Ectodermal cell (in vitro differentiated cells): Measurements from ENCODE around the gene NR3C2.

Source experiments
- H3K27ac ChIP-seq: 2 replicates; pipeline ENCODE4 v1.7.0; 2013; ENCODE audit warnings: mild to moderate bottlenecking, low read depth, low read length; ENCODE audit not compliant: insufficient read depth, poor library complexity, severe bottlenecking
- H3K27me3 ChIP-seq: 2 replicates; pipeline ENCODE4 v1.7.0; 2013; ENCODE audit warnings: mild to moderate bottlenecking, low read length; ENCODE audit not compliant: insufficient read depth, control insufficient read depth, poor library complexity, severe bottlenecking
- H3K36me3 ChIP-seq: one replicate; pipeline ENCODE4 v1.7.0; 2013; ENCODE audit warnings: low read length; ENCODE audit not compliant: control insufficient read depth, insufficient read depth
- H3K4me1 ChIP-seq: one replicate; pipeline ENCODE4 v1.7.0; 2013; ENCODE audit warnings: low read length; ENCODE audit not compliant: control insufficient read depth, insufficient read depth
- H3K4me3 ChIP-seq: 2 replicates; pipeline ENCODE4 v1.7.0; 2013; ENCODE audit warnings: low read depth, low read length, control low read depth; ENCODE audit not compliant: insufficient read depth
- H3K9me3 ChIP-seq: 2 replicates; pipeline ENCODE4 v1.7.0; 2013; ENCODE audit warnings: mild to moderate bottlenecking, low read length, moderate library complexity; ENCODE audit not compliant: control insufficient read depth
- whole genome bisulfite sequencing, 2 experiments: methylation state at CpG; one replicate each; pipeline ENCODE4 v1.1.7; 2013; ENCODE audit warnings: missing lambda C conversion rate in 2 of 2; 5-methylcytosine and 5-hydroxymethylcytosine counted together

NR3C2 gene

GRCh38 chr4:148068065-148068911, 373.9 kb downstream of the NR3C2 start:
- no peaks in the 10 kb centered on the region for H3K9me3 ChIP-seq
- no peak overlapping the region for H3K27ac ChIP-seq
- WGBS, 2 experiments = 86 to 89% methylated on average over 13 of the region's 13 CpGs
- no peaks in the 10 kb centered on the region for H3K27me3 ChIP-seq
- H3K4me1 ChIP-seq = no peaks in the 10 kb centered on the region
- no peak overlapping the region for H3K4me3 ChIP-seq
- H3K36me3 ChIP-seq = no peaks in the 10 kb centered on the region

GRCh38 chr4:148067301-148067916, 374.8 kb downstream of the NR3C2 start:
- no peak overlapping the region for H3K27ac ChIP-seq
- no peaks in the 10 kb centered on the region for H3K36me3 ChIP-seq
- no peak overlapping the region for H3K4me3 ChIP-seq
- 90 to 92% methylated on average over 6 of the region's 6 CpGs for WGBS, 2 experiments
- no peaks in the 10 kb centered on the region for H3K27me3 ChIP-seq
- no peaks in the 10 kb centered on the region for H3K9me3 ChIP-seq
- no peaks in the 10 kb centered on the region for H3K4me1 ChIP-seq

- H3K9me3 ChIP-seq = no peaks in the 10 kb centered on the region
- no peak overlapping the region for H3K4me3 ChIP-seq
- no peaks in the 10 kb centered on the region for H3K27me3 ChIP-seq
- WGBS, 2 experiments = 88 to 96% methylated on average over 4 of the region's 5 CpGs
- H3K4me1 ChIP-seq = no peaks in the 10 kb centered on the region
- no peaks in the 10 kb centered on the region for H3K36me3 ChIP-seq
- H3K27ac ChIP-seq = no peak overlapping the region
Observed at GRCh38 chr4:148065075-148065474, 377.1 kb downstream of the NR3C2 start.

GRCh38 chr4:148064451-148064850, 377.8 kb downstream of the NR3C2 start:
- WGBS, 2 experiments = 95% methylated on average over 9 of the region's 9 CpGs
- Histone ChIP-seq H3K27me3 (no peaks in the 10 kb centered on the region), H3K9me3 (no peaks in the 10 kb centered on the region), H3K27ac (no peak overlapping the region), H3K4me3 (no peak overlapping the region), H3K36me3 (no peaks in the 10 kb centered on the region), H3K4me1 (no peaks in the 10 kb centered on the region)

- H3K27ac ChIP-seq = no peak overlapping the region
- H3K4me3 ChIP-seq = no peak overlapping the region
- WGBS, 2 experiments = 90 to 95% methylated on average over 10 of the region's 10 CpGs
- no peaks in the 10 kb centered on the region for H3K9me3 ChIP-seq
- no peaks in the 10 kb centered on the region for H3K4me1 ChIP-seq
- H3K36me3 ChIP-seq = no peaks in the 10 kb centered on the region
- H3K27me3 ChIP-seq = no peaks in the 10 kb centered on the region
Observed at GRCh38 chr4:148062301-148062950, 379.8 kb downstream of the NR3C2 start.

GRCh38 chr4:148061795-148062194, 380.4 kb downstream of the NR3C2 start:
- WGBS, 2 experiments = 75% methylated on average over 8 of the region's 8 CpGs
- Histone ChIP-seq H3K4me1 (no peaks in the 10 kb centered on the region), H3K36me3 (no peaks in the 10 kb centered on the region), H3K9me3 (no peaks in the 10 kb centered on the region), H3K27ac (no peak overlapping the region), H3K4me3 (no peak overlapping the region), H3K27me3 (no peaks in the 10 kb centered on the region)

GRCh38 chr4:148061141-148061481, 381.1 kb downstream of the NR3C2 start:
- H3K9me3 ChIP-seq = no peaks in the 10 kb centered on the region
- H3K36me3 ChIP-seq = no peaks in the 10 kb centered on the region
- no peak overlapping the region for H3K4me3 ChIP-seq
- 73 to 93% methylated on average over 3 to 4 of the region's 4 CpGs for WGBS, 2 experiments
- H3K27me3 ChIP-seq = no peaks in the 10 kb centered on the region
- H3K4me1 ChIP-seq = no peaks in the 10 kb centered on the region
- H3K27ac ChIP-seq = no peak overlapping the region

- no peak overlapping the region for H3K27ac ChIP-seq
- no peaks in the 10 kb centered on the region for H3K27me3 ChIP-seq
Observed at GRCh38 chr4:148060264-148061140, 381.7 kb downstream of the NR3C2 start.

GRCh38 chr4:148059617-148060180, 382.5 kb downstream of the NR3C2 start:
- no peak overlapping the region for H3K4me3 ChIP-seq
- no peaks in the 10 kb centered on the region for H3K27me3 ChIP-seq
- 93 to 94% methylated on average over 9 to 10 of the region's 10 CpGs for WGBS, 2 experiments
- no peaks in the 10 kb centered on the region for H3K4me1 ChIP-seq
- no peak overlapping the region for H3K27ac ChIP-seq
- H3K36me3 ChIP-seq = no peaks in the 10 kb centered on the region
- H3K9me3 ChIP-seq = no peaks in the 10 kb centered on the region

More at GRCh38 chr4:148060264-148061140, 381.7 kb downstream of the NR3C2 start:
- no peaks in the 10 kb centered on the region for H3K4me1 ChIP-seq
- H3K9me3 ChIP-seq = no peaks in the 10 kb centered on the region
- no peak overlapping the region for H3K4me3 ChIP-seq
- 81 to 89% methylated on average over 9 to 11 of the region's 13 CpGs for WGBS, 2 experiments
- no peaks in the 10 kb centered on the region for H3K36me3 ChIP-seq
